GM18907 (cell line): Measurements from ENCODE around the gene SLC13A4.

ENCODE experiments used
- ATAC-seq: cut with Tn5 transposase; IDR thresholded peaks from one replicate; pipeline ENCODE4 v1.9.1; 2021; ENCODE audit warnings: mild to moderate bottlenecking, moderate library complexity; ENCODE audit not compliant: unreplicated experiment

The SLC13A4 gene

DNA sequence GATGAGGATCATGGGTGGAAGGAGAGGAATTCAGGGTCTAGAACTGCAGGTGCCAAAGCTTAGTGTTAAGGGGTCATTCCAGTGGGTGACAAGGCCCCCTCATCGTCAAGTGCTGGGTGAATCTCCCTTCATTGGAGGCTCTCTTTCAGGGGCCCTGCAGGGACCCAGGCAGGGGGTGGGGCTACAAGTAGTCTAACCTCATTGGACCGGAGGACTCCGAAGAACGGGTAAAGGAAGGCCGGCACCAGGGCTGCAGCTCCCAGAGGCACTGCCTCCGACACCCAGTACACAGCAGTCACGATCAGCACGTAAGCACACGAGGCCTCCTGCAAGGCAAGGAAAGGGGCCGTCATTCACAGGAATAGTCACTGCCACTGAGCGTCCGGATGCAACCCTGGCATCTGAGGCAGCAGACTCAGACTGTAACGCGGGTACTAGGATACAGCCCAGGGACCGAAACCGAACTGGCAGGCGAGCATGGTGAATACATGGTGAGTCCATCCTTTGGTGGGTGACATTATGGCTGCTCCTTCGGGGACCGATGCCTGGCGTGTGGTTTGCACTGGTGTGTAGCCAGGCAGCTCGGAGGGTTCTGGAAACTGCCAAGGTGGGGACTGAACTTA lies 6.7 kb downstream of the SLC13A4 start:
- ATAC-seq, result no peak

DNA sequence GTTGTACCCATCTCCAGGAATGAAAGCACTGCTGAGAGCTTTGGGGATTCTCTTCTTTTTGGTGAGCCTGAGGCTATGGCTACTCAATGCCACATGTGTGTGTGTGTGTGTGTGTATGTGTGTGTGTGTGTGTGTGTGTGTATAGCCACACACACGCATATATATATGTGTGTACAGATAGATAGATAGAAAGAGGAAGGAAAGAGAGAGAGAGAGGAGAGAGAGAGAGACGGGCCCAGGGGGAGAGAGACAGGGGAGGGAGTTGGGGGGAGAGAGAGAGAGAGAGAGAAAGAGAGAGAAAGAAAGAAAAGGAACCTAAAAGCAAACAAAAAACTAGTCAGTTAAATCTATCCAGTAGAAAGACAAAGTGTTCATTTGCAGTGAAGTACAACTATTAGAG lies 8.3 kb downstream of the SLC13A4 start:
- ATAC-seq, result no peak

DNA sequence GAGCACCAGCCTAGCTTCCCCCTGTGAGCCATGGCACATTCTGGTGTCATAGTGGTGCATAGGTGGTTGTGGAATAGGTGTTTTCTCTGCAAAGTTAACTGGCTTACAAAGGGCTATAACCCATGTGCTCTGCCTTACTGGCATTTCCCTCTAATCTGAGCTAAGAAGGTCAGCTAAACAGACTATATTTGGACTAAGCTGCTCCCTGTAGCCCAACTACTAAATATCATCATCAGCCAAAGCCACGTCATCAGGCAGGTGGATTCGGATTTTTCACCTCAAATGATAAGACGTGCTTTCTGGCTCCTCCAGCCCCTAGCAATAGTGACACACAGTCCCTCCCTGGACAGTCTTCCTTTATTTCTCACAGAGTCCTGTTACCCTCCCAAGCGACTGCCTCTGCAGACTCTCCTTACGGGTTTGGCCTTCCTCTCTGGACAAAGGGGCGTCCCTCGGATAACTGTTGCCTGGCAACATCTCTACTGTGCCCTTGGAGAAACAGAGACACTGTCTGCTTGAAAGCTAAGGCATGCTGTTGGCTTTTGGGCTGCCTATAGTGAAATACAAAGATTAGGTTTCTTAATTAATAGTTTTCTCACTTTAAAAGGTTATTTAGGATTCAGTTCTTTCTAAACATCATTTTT lies 9.1 kb downstream of the SLC13A4 start:
- ATAC-seq, result no peak

DNA sequence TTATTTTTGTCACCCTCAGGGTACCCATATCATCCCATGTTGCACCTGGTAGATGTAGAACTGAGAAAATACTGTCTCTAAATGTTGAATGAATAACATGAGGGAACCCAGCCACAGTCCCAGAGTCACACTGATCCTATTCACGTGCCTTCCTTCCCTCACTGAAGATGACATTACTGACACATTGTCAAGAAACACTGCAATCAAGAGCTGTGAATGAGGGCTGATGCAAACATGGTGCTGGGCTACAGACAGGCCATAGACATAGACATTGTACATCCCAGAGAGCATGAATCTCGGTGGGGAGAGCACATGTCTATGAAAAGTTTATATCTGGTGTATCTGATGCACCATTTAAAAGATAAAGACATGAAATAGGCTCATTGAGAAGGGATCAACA lies 9.8 kb downstream of the SLC13A4 start:
- ATAC-seq, result no peak

DNA sequence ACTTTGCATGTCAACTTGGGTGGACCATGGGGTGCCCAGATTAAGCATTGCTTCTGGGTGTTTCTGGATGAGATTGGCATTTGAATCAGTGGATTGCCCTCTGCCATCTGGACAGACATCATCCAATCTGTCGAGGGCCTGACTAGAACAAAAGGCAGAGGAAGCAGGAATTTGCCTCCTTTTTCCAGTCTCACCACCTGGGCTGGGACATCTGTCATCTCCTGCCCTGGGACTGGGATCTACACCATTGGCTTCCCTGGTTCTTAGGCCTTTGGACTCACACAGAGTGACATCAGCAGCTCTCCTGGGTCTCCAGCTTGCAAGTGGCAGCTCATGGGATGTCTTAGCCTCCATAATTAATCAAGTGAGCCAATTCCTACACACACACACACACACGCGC lies 10.3 kb downstream of the SLC13A4 start:
- no peak for ATAC-seq

DNA sequence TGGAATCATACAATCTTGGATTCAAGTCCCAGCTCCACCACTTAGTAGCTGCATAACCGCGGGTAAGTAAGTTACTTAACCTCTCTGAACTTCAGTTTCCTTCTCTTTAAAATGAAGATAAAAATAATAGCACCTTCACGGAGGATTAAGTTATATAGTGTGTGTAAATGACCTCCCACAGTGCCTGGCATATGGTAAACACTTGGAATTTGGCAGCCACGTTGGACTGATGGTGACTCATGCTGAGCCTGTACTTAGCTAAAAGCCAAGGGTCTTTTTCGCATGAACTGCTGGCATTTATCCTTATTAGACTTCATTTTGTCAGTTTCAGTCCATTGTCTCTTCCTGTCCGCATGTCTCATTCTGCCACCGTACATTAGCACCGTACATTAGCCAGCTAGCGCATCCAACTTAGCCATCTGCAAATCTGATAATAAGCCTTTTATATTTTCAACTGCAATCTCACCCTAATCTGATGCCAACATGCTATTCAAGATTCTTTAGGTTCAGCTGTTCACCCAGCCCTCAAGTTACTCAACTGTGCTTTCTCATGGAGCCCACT lies 11.2 kb downstream of the SLC13A4 start:
- ATAC-seq, result no peak

DNA sequence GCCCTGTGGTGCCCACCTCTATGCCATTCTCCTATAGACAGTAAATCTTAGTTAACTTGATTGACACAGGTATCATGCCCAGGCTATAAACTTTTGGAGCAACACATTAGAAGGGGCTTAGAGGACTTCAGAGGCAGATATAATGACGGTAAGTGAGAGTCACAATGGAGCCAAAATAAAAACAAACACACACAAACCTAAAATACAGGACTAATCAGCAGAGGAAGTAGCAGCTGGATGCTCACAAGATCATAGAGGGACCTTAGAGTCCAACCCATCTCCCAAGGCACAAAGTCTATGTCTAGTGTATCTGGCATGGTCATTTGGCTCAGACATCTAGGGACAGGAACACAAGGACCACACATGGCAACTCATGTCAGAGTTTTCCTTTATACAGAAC lies 12.3 kb downstream of the SLC13A4 start:
- ATAC-seq, result no peak

DNA sequence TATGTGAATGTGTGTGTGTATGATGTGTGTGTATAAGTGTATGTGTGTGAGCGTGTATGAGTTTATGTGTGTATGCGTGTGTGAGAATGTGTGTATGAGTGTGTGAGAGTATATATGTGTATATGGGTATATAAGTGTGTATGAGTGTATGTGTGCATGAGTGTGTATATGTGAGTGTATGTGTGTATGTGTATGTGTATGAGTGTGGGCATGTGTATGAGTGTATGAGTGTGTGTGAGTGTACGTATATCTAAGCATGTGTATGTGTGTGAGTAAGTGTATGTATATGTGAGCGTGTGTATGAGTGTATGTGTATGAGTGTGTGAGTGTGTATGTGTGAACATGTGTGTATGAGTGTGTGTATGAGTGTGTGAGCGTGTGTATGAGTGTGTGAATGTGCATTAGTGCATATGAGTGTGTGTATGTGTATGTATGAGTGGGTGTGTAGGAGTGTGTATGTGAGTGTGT lies 12.9 kb downstream of the SLC13A4 start:
- ATAC-seq, result no peak

DNA sequence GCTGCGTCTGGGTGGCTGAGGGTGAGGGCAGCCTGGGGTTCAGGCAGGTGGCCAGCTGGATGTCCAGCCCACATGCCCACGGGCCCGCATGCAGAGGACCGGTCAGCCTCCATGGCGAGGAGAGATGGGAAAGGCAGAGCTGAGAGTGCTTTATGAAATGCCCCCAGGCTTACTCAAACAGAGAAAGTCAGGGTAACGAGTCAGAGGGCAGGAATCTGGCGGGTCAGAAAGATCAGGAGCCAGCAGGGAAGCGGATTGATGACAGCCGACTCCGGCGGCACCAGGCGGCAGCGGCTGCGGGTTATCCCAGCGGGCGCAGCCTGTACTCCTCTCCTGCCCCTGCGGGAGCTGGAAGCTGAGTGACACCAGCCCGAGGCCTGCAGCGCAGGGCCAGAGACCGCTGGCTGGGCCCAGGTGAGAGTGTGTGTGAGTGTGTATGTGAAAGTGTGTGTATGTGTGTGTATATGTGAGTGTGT lies 13.4 kb downstream of the SLC13A4 start:
- no peak for ATAC-seq

DNA sequence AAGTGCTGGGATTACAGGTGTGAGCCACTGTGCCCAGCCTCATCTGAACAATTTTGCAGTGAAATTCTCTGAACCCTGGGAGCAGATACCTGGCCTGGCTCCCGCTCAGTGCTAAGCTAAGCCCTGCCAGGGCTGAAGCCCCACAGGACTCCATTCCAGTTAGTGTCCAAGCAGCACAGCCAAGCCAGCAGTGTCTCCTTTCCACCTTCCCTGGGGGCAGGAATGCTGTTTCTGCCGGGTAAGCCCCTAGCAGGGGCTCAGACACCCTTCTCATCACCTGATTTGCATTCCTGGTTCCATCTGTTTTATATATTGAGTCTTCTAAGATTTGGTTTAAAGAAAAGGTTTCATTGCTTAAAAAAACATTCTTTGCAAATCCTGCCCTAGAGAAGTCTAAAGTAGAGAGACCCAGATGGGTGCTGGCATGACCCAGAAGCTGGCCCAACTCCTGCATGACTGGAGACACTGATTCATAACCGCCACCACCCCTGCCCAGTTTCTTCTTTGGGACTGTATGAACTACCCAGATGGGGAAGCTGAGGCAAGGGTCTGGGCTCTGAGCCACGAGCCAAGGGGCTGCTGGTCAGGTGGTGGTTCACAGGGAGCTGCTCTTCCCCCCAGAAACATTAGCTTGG lies 14.0 kb downstream of the SLC13A4 start:
- ATAC-seq, result no peak

DNA sequence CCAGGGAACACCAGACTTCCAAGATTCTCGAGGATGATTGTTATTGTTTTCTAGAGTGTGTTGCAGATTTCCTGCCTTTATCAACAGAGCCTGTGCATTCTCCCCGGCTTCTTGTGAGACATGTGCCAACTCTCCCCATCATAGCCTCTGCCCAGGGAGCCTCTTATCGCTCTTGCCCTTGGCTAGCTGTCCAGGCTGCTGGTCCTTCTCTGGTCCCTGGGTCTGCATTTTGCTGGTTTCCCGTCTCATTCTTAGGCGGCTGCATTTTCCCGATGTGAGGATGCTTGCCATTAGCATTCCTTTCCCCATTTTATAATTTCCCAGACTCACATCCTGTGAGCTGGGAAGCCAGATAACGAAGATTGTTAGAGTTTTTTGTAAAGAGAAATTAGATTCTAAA lies 15.2 kb downstream of the SLC13A4 start:
- no peak for ATAC-seq

DNA sequence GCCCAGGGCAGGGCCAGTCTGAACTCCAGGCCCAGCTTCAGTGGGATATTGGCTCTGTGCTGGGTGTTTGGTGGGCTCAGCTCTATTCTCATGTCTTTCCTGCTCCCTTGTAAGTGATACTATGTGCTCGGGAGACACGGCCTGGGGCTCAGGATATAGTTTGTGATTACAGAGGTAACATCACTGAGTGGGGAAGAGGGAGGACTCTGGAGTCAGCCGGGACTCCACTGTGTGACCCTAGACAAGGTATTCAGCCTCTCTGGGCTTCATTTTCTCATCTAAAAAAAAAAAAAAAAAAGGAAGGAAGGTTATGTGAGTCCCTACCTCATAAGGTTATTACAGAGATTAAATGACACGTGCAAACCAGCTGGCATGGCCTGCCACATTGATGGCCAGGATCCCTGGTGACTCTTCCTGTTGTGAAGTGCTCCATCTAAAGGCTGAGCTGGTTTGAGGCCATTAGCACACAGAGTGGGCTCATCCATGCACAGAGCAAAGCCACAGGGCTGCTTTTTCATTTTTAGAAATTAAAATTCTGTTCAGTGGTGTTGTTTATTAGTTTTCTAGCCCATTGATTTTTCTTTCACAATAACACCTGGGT lies 15.7 kb downstream of the SLC13A4 start:
- ATAC-seq, result no peak

DNA sequence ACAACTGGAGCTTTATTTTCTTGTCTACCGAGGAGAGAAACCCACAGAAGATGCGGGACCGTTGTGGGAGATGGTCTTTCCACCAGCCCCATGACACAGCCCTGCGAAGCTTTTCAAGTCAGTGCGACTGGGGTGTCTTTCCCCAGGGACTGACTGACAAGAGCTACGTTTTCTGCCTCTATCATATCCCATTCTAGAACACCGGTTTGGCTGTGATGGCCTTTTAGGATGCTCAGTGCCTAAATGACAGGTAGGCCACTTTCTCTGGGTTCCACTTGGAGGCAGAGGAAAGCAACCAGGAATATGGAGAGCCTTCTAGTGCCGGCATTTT lies 16.9 kb downstream of the SLC13A4 start:
- no peak for ATAC-seq

DNA sequence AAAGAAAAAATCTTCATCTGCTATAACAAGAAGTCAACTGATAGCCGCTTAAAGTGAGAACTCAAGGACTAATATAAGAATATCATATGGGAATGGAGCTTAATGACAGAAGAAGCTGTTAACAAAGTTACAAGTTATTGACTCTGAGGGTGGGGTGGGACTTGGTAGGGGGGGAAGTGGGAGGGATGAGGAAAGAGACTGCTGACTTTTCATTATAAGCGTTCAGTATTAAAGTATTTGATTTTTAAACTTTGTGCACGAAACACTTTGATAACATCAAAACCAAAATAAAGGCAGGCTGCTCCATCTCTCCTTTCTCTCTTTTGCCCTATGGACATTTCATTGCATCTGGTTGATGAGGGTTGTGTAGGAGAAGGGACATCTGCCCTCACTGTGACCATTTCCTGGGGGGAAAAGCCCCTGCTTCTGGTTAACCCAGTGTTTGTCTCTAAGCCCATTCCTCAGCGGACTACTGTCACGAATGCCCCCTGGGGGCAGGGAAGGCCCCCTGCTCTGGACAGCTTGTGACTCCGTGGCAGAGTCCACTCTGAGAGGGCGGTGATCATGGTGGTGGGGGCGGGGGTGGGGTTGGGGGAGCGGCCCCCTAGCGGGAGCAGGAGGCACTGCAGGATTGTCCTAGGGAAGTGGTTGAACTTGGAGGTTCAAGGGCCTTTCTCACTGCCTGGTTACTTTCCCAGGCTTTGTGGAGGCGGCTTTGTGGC lies 17.4 kb downstream of the SLC13A4 start:
- ATAC-seq, result no peak

DNA sequence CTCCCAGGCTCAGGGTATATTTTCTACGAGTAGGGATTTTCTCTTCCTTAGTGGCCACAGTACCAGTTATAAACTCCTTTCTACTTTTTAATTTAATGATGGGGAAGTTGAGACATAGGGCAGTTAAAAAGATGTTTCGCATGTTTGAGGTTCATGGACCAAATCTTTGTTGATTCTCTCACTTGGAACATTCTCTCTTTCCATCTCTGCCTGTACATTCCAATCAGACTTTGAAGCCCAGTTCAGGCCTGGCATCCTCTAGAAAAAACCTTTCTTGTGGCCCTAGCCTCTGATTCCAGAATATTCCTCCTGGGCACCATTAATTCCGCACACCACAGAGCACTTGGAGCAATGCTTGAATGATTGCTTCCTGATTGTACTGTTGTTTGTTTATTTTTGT lies 18.5 kb downstream of the SLC13A4 start:
- ATAC-seq, result no peak

DNA sequence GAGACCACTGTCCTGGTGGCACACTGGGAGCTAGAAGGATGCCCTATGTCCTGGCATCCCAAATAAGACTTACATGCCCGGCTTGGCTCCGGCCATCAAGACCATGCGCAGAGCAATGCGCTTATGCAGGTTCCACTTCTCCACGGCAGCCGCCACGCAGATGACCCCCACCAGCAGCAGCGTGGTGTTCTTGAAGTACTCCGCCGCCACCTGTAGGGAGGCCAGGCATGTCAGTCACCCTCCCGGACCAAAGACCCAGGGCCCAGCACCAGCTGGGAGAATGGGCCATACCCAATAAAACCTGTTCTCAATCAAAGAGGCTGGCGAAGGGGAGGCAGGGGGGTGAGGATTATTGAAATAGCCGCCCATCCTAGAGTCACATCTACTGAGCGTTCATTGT lies 19.9 kb downstream of the SLC13A4 start:
- no peak for ATAC-seq

DNA sequence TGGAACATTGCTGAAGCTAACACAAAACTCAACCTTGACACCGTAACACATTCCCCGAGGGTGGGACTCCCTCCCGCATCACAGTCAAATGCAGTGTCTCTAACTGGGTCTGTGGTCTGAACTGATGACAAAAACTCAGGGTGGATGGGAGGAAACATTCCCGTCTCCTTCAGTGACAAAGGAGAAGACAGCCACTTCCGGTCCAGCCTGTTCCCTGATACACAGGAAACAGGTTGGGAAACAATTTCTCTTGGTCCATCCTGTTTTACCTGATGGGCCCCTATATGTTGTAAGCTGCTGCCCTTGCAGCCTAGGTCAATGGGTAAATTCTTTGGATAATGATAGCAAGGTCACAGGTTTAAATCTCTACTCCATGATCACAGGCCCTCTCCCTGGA lies 20.4 kb downstream of the SLC13A4 start:
- no peak for ATAC-seq

DNA sequence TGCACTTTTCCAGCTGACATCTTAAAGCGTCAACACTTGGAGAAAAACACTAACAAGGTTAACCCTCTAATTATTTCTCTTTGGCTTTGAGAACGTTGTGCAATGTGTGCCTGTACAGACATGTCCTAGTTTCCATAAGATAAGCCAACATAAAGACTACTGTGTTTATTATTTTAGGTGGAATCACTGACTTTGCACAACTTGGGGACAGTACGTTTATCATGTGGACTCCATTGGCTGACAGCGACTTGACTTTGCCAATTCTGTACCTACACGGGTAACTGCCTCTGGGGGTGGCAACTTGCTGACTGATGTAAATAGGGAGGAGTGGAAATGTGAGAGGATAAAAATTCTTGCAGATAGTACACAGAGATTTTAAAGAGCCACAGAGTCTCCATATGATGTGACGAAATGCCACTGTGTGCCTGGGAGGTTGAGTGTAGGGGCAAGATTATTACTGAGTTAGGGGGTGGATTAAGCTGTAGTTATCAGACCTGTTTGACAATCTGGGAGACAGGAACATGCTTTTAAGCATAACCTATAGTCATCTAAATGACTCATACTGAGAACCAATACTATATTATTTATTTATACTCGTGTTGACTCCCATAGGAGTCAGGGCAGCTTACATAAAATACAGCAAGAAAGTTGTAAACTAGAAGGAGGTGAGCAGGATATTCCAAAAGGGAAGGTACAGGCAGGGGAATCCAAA lies 21.0 kb downstream of the SLC13A4 start:
- no peak for ATAC-seq

DNA sequence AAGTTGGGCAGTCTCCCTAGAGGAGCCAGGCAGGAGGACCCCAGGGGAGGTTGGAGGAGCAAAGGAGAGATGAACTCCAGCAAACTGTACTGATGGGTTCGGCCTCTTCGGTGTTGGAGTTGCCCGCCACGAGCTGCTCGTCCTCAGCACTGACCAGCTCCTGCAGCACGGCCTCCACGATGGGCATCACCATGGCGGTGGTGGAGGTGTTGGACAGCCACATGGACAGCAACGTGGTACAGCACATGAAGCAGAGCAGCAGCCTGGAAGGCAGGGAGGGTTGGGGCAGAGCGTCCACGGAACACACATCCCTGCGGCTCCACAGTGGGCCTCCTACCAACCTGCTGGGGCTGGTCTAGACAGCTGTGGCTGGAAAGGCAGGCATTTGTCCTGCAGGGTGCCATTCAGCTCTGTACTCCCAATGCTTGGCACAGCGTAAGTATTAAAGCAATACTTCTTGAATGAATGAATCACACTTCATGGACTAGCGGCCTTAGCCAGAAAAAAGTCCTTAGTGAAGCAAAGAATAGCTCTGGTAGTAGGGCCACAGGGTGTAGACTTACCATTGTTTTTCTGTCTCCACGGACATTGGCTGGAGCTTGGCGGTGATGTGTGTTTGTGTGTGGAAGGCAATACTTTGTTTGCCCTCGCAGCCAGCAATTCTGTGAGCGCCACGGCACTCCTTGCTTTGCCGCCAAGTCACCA lies 21.8 kb downstream of the SLC13A4 start:
- ATAC-seq, result no peak

DNA sequence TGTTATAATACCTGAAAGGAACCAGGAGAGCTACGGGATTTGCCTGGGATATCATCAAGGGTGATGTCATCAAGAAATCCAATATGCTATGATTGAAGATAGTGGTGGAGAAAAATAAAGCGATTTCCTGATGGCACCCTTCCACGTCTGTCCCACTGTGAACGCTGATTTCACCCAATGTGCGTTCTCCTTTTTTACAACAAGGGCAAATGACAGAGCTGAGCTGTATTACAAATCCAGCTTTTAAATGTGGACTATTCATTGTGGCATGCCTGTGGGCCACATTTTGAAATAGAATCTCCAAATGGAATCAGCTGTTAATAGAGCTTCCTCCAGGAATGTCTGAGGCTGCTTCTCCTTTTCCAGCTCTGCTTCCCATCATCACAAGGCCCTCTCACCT lies 23.3 kb downstream of the SLC13A4 start:
- ATAC-seq, result no peak
